GM10847 (cell line): ENCODE measurements around the gene DYRK2.

Experiments
- POLR2A ChIP-seq: IDR thresholded peaks from 2 replicates; pipeline ENCODE4 v1.6.1; 2011; ENCODE audit not compliant: insufficient read length; ENCODE audit errors: extremely low read depth

DYRK2 gene

DNA sequence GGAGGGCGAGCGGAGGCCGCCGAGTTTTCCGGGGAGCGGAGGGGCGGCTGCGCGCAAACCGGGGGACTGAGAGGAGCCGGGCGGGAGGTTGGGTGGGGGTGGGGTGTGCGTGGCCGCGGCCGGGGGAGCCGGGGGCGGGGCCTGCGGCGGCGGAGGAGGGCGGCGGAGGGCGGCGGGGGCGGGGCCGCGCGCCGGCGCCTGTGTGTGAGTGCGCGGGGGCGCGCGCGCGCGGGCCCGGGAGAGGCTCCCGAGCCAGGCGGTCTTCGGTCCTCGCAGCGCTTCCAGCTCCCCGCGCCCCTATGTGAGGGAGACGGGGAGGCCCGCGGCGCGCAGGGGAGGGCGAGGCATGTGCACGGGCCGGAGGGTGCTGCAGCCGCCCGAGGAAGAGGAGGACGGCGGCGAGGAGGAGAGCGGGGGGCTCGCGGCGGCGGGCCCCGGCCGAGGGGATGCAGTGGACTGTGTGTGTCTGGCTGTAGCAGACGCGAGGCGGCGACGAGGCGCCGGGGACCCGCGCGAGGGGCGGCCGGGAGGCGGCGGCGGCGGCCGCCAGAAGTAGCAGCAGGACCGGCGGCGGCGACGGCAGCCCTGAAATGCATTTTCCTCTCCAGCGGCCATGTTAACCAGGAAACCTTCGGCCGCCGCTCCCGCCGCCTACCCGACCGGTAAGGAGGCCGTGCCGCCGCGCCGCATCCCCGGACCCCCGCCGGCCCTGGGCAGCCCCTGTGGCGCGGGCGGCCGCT is at the start of gene DYRK2:
TSS of gene DYRK2 (plus strand) at position 225 of the 740 bp plus-strand sequence. CDS start at position 614, 389 bp downstream.
- TF ChIP-seq POLR2A: peak; percentile 77

DNA sequence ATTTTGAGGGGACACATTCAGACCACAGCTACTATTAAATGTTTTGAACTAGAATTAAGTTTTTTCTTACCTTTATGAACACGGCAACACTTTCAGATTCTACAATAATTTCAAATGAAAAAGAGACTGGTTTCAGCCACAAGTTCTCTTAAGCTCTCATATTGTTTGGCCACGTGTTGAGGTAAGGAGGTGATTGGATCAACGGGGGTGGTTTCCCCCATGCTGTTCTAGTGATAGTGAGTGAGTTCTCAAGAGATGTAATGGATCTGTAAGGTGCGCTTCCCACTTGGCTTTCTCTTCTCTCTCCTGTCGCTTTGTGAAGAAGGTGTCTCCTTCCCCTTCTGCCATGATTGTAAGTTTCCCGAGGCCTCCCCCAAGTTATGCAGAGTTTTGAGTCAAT is 48.9 kb upstream of the DYRK2 start:
- no peak for TF ChIP-seq POLR2A

- no peak for TF ChIP-seq POLR2A
Observed at GRCh38 chr12:67601126-67601525, 47.4 kb upstream of the DYRK2 start.

GRCh38 chr12:67609226-67609870 is 39.2 kb upstream of the DYRK2 start:
- TF ChIP-seq POLR2A: no peak

GRCh38 chr12:67613040-67613439 is 35.5 kb upstream of the DYRK2 start:
- TF ChIP-seq POLR2A: no peak

DNA sequence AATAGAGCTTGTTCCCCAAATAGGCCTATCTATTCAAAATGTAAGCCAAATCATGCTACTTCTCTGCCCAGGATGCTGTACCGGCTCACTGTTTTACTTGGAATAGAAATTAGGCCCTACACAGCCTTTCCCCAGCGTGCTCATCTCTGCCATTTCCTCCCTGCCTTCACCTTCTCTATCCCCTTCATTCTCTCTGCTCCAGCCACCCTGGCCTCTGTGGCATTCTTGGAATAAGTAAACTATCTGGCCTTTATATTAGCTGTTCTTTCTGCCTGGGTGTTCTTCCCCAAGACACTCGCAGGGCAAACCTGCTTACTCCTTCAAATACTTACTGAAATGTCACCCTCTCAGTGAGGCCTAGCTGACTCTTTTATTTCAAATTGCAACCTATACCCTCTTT is 30.9 kb upstream of the DYRK2 start:
- TF ChIP-seq POLR2A: no peak

DNA sequence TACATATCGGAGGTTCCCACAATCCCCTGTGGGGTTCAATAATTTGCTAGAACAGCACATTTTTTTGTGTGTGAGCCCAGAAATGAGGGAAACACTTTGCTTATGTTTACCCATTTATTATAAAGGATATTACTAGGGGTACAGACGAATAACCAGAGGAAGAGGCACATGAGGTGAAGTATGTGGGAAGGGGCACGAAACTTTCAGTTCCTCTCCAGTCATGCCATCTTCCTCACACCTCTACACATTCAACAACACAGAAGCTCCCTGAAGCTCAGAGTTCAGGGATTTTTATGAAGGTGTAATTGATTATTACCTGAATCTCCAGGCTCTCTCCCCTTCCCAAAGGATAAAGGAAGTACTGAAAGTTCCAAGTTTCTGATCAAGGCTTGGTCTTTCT is 30.2 kb upstream of the DYRK2 start:
- no peak for TF ChIP-seq POLR2A

DNA sequence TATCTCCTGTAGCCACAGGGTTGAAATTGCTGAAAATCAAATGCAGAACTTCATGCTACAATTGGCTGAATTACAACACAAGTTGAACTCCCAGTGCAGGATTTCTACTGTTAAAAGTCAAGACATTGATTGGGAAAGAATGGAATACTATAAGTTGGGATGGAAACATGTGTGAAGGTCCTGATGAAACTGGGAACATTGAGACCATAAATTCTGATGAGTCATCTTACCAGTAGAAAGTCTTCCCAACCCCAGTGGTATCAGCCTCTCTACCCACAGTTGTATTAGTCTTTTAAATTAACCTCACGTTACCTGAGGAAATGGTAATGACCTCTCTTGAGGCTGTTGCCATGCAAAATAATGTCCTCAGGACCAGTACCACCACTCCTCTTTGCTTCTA is 27.4 kb upstream of the DYRK2 start:
- no peak for TF ChIP-seq POLR2A

DNA sequence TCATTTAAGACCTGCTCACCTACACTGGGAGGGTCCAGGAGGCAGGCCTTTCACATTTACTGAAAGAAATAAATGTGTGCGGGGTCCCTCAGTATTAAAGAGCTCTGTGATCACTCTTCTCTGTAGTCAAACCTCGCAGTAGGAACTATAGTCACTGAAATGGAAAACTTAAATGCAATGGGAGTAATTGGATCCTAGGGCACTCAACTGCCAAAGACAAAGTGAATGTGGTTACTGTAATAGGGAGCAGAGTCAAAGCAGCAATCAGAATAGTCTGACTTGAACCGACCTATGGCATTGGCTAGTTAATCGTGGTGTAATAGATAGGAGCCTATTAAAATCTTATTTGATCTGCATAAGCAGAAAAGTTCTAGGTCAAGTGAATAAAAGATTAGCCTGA is 26.6 kb upstream of the DYRK2 start:
- TF ChIP-seq POLR2A: no peak

GRCh38 chr12:67623259-67623658 is 25.3 kb upstream of the DYRK2 start:
- no peak for TF ChIP-seq POLR2A

- no peak for TF ChIP-seq POLR2A
Observed at GRCh38 chr12:67624355-67624754, 24.2 kb upstream of the DYRK2 start.

- TF ChIP-seq POLR2A: no peak
Observed at GRCh38 chr12:67625004-67625403, 23.5 kb upstream of the DYRK2 start.

GRCh38 chr12:67626156-67626555 is 22.4 kb upstream of the DYRK2 start:
- TF ChIP-seq POLR2A: no peak

- TF ChIP-seq POLR2A: no peak
Observed at GRCh38 chr12:67630373-67631088, 18.0 kb upstream of the DYRK2 start.

GRCh38 chr12:67632005-67632404 is 16.5 kb upstream of the DYRK2 start:
- no peak for TF ChIP-seq POLR2A

DNA sequence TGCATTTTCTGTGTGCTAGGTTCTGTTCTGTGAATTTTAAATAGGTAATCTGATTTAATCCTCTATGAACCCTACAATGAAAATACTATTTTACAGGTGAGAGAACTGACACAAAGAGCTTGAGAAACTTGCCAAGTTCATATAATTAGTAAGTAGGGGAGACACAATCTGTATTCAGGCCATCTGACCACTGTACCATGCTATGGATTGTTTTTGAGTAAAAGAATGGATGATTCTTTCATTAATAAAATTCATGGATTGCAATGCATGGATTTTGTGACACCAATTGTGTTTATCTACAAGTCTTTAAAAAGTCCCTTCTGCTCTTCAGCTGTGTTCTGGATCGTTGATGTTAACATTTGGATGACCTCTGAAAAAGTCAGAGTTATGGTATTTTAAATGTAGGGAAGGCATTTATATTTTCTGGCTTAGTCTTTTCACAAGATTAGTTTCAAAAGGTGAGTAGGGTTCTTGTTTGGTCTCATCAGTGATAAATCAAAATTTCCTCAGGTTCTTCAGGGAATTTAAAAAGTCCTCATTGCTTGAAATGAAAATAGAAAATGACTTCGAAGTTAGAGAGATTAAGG is 15.4 kb upstream of the DYRK2 start:
- no peak for TF ChIP-seq POLR2A
